ENCODE measurements around the gene CTSC.
"Not testable (repeated sequence)": the region's sequence is repeated elsewhere in the genome, so short reads cannot be mapped to it uniquely, and the experiment has no call there.

CTSC gene

DNA sequence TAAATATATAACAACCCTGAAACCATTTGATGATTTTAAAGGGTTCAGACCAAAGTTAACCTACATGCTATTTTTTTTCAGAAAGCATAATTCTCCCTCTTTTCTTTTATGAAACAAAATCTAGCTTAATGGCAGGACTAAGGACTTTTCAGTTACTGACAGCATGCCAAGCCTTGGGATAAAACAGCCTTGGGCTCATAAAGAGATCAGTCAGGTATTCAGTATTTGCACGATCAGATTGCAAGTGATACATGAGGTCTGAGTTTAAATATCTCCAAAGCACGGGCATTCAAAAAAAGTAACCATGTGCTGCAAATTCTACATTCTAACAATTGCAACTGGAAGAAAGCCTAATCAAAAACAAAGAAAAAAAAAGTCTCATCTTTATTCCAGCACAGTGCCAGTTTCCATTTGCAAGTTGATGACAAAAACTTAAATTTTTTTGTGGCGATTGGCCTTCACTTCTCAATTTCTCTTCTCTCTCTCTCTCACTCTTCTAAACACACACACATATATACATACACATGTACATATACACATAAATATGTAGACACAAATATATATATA is 60.1 kb downstream of the CTSC start:
- DNase-seq, result peak; percentile 73

DNA sequence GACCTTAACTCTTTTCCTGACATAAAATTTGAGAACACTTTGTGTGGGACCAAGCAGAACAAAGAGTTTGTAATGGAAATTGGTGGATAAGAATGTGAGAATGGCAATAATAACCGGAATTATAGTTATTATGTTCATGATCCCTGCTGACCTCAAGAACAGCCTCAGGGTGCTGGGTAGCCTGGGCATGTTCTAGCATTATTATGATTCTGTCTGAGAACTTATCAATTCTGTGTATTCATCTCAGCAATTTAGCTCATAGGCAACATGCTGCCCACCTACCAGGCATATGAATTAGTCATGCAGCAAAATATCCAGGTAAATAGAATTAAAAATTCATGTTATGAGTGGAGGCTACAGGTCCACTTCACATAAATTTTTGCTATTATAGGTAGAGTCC is 61.9 kb downstream of the CTSC start:
- peak; percentile 96 for DNase-seq

DNA sequence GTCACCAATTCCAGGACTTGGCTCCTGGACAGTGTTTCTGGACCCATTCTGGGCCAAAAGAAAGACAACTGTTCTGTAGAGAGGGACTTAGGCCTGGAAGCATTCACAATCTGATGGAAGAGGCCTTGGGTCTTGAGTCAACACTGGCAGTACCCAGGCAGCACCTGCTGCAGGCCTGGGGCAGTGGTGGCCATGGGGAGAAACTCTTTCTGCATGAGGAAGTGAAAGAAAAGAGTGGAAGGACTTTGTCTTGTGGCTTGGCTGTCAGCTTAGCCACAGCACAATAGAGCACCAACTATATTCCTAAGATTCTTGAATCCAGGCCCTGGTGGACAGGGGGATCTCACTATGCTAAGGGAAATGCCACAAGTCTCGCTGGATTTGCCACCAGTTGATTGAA is 70.6 kb downstream of the CTSC start:
- DNase-seq, result no peak

DNA sequence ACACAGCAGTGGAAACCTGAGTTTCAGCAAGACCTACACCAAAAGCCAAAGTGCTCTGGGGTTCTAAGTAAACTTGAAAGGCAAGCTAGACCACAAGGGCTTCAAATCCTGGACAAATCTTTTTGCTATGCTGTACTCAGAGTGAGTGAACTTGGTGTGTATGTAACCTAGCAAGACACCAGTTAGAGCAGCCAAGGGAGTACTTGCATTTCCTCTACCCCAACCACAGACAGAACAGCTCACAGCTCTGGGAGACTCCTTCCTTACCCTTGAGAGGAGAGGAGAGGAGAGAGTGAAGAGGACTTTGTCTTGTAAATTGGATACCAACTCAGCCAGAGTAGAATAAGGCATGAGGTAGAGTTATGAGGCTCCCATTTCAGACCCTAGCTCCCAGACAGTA is 71.4 kb downstream of the CTSC start:
- DNase-seq, result no peak

DNA sequence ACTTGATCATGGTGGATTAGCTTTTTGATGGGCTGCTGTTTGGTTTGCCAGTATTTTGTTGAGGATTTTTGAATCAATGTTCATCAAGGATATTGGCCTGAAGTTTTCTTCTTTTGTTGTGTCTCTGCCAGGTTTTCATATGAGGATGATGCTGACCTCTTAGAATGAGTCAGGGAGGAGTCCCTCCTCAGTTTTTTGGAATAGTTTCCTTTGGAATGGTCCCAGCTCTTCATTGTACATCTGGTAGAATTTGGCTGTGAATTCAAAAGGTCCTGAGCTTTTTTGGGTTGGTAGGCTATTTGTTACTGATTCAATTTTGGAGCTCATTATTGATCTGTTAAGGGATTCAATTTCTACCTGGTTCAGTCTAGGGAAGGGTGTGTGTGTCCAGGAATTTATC is 78.1 kb downstream of the CTSC start:
- no peak for DNase-seq

DNA sequence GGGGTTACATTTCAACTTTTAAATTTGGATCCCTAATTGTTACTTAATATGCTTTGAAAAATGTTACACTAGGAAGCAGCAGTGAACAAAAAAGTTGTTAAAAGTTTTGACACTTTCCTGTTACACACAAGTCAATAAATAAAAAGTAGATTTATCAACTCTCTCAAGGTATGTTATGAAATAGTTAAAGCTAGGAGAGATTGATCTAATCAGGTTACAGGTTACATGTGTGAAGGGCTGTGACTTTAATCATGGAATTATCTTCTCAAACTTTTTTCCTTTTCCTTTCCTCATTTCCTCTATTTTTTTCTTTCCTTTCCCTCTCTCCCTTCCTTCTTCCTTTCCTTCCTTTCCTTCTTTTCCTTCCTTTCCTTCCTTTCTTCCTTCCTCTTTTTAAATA is 85.3 kb downstream of the CTSC start:
- DNase-seq, result no peak

DNA sequence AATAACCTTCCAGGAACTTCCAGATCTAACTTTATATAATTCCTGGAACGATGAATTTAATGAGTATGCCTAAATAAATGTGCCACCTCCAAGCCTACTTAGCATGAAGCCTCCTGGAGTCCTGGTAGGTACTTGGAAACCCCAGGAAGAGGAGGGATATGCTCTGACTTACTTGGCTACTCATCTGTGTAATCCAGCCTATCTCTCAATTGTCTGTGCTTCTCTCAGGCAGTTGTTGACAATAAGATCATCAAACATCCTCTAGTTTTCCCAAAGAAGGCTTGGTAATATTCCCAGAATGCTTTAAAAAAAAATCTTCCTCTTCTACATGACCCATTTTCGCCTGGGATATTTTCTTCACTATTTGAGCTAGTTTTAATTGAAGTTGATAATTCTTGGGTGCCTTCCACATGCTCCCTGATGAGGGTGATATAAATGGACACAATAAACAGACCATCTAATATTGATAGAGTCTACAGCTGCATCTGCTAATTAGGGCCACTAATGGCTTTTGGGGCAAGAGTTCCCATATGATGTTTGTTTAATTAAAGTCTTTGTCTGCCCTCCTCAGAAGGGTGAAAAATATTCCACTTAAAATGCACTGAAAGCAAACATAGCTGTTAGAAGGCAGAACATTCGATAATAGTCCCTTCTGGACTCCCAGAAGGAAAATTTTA is 86.8 kb downstream of the CTSC start:
- DNase-seq, result peak; percentile 98

DNA sequence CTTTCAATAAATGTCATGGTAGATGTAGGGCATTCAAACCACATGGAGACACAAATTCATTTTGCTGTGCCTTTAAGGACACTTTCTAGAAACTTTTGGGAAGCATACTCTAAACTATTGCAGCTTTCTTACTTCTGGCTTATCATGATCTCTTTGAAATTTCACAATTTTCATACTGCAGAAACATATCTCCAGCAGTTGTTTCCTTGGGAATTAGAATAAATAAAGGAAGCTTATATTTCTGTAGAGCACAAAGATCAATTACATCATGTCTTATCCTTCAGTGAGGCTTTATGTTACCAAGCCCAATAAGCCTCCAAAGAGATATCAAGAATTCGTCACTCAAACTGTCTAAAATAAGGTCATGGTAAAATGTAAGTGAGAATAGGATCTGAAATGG is 87.8 kb downstream of the CTSC start:
- no peak for DNase-seq

DNA sequence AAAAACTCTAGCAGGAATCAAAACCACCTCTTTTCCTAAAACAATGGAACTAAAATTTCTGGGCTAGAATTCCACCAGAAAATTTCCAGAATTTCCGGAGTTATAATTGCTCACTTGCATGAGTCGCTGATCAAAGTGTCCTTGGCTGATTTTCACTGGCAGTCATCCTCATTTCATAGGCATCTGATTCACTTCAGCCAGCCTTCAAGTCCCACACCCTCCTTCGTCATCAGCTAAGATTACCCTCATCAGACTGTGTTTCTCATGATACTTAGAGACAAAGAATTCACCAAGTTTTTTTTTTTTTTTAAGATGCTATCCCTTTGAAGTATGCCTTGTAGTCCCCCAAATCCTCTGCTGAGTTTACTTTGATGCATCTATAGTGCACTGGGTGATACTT is 90.8 kb downstream of the CTSC start:
- no peak for DNase-seq

DNA sequence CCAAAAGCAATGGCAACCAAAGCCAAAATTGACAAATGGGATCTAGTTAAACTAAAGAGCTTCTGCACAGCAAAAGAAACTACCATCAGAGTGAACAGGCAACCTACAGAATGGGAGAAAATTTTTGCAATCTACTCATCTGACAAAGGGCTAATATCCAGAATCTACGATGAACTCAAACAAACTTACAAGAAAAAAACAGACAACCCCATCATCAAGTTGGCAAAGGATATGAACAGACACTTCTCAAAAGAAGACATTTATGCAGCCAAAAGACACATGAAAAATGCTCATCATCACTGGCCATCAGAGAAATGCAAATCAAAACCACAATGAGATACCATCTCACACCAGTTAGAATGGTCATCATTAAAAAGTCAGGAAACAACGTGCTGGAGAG is 92.0 kb downstream of the CTSC start:
- not testable (repeated sequence) for DNase-seq
